ENCODE results near the gene HORMAD2. TPM values are rescaled to one million over a fixed set of nuclear protein-coding genes. Genes with fewer than 3 reads are reported as not detected.

The HORMAD2 gene
- total RNA-seq, 4 donors from 2014 or later = not detected

GRCh38 chr22:30175690-30176288 lies 95.5 kb downstream of the HORMAD2 start:
- no peak for ATAC-seq

DNA sequence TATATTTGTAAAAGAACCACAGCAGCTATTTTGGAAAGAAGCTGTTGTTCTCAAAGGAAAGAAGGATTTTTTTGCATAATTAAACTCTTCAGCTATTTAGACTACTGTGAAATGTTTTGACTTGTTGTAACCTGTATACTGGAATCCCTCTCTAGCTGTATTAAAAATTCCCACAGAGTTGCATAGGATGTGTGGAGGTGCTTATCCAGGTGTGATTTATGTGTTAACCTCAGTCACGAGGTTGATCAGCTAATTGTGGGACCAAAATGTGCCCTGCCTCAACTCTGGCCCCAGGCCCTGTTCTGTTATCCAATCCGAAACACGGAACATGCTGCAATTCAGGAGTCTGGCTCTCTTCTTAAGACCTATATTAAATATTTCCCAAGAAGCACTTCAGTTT lies 96.2 kb downstream of the HORMAD2 start:
- TF ChIP-seq POLR2AphosphoS5 (IDR thresholded peaks at IDR 0.05) = no peak
- TF ChIP-seq, protein P1, sequence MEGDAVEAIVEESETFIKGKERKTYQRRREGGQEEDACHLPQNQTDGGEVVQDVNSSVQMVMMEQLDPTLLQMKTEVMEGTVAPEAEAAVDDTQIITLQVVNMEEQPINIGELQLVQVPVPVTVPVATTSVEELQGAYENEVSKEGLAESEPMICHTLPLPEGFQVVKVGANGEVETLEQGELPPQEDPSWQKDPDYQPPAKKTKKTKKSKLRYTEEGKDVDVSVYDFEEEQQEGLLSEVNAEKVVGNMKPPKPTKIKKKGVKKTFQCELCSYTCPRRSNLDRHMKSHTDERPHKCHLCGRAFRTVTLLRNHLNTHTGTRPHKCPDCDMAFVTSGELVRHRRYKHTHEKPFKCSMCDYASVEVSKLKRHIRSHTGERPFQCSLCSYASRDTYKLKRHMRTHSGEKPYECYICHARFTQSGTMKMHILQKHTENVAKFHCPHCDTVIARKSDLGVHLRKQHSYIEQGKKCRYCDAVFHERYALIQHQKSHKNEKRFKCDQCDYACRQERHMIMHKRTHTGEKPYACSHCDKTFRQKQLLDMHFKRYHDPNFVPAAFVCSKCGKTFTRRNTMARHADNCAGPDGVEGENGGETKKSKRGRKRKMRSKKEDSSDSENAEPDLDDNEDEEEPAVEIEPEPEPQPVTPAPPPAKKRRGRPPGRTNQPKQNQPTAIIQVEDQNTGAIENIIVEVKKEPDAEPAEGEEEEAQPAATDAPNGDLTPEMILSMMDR (IDR thresholded peaks at IDR 0.05) = no peak
- no peak for TF ChIP-seq POLR2A (IDR thresholded peaks at IDR 0.05)
- TF ChIP-seq EP300 (IDR thresholded peaks at IDR 0.05) = no peak
- H3K4me3 ChIP-seq = no peak overlapping the region
- H3K27ac ChIP-seq = no peak overlapping the region
- no peaks in the 10 kb centered on the region for H3K36me3 ChIP-seq
- no peak for ATAC-seq
- peaks cover 0 to 8% (median 0%) of the 10 kb centered on the region in 3 donors for H3K4me1 ChIP-seq
- WGBS, 2 donors (ENCODE audit: low coverage in 1 of 2) = 60 to 89% methylated on average over 3 of the region's 3 CpGs
- H3K27me3 ChIP-seq = peaks cover 3% of the 10 kb centered on the region
- H3K9me3 ChIP-seq = no peaks in the 10 kb centered on the region

More at GRCh38 chr22:30175690-30176288, 95.5 kb downstream of the HORMAD2 start:
- TF ChIP-seq EP300 (IDR thresholded peaks at IDR 0.05) = no peak
- H3K4me3 ChIP-seq = no peak overlapping the region
- no peak overlapping the region for H3K27ac ChIP-seq
- H3K9me3 ChIP-seq = no peaks in the 10 kb centered on the region
- H3K36me3 ChIP-seq = no peaks in the 10 kb centered on the region
- peaks cover under 1% of the 10 kb centered on the region for H3K27me3 ChIP-seq
- WGBS, 2 donors (ENCODE audit: low coverage in 1 of 2) = 33% methylated on average over 1 of the region's 1 CpG; no CpG with 5 or more reads in 1 of the 2 donors
- H3K4me1 ChIP-seq = peaks cover 0 to 8% (median 0%) of the 10 kb centered on the region in 3 donors

DNA sequence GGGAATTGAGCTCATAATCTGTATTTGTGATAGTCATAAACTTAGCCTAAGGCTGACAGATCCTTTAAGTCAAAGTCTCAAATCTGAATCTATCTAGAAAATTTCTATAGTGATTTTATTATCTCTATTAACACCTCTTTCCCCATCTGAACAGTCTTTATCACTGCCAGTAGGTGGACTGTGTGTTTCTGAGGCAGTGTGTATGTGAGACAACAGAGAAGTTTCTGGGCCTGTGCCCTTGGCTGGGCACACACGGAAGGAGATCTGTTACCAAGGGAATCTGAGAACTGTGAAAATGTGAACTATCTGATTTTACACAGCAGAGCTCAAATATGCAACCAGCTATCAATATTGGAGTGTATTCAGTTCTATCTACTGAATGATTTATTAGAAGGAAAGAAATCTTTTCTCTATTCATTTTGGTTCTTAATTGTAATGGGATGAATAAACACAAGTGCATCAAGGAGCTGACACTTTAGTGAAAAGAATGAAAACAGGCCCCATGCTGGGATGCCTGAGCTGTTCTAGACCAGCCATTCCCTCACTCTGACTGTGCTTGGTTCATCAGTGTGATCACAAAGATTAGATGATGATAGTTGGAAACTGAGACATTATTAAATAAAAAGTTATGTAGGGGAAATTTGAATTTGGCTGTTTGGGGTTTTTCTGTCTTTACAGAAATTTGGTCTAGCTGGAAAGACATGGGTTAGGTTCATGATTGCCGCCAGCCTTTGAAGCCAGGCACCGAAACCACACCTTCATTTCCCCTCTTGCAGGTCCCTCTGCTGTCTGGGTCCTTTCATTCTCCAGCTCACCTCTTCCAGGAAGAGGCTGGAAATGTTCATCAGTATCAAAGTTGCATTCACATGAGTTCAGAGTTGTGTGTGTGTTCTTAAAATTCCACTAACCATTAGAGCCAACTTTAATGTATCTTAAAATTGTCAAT lies 98.2 kb downstream of the HORMAD2 start:
- no peaks in the 10 kb centered on the region for H3K36me3 ChIP-seq
- WGBS, 2 donors (ENCODE audit: low coverage in 1 of 2) = 86 to 93% methylated on average over 2 to 3 of the region's 3 CpGs
- ATAC-seq = no peak
- H3K27ac ChIP-seq = no peak overlapping the region
- H3K27me3 ChIP-seq = peaks cover 17% of the 10 kb centered on the region
- no peak overlapping the region for H3K4me3 ChIP-seq
- H3K4me1 ChIP-seq = peaks cover 0 to 8% (median 0%) of the 10 kb centered on the region in 3 donors
- TF ChIP-seq EP300 (IDR thresholded peaks at IDR 0.05) = no peak
- no peak for TF ChIP-seq POLR2A (IDR thresholded peaks at IDR 0.05)
- TF ChIP-seq, protein P1 (IDR thresholded peaks at IDR 0.05) = no peak
- TF ChIP-seq POLR2AphosphoS5 (IDR thresholded peaks at IDR 0.05) = no peak
- no peaks in the 10 kb centered on the region for H3K9me3 ChIP-seq

DNA sequence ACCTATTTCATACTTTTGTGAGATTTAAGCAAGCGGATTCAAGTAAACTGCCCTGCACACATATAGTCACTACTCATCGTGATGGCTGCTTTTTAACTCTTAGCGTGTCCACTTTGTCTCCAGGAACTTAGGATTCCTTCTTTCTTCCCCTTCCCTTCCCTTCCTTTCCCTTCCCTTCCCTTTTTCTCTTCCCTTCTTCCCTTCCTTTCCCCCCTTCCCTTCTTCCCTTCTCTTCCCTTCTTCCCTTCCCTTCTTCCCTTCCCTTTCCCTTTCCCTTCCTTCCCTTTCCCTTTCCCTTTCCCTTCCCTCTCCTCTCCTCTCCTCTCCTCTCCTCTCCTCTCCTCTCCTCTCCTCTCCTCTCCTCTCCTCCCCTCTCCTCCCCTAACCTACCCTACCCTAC lies 100.4 kb downstream of the HORMAD2 start:
- H3K27ac ChIP-seq = no peak overlapping the region
- H3K4me3 ChIP-seq = no peak overlapping the region
- peaks cover 0 to 5% (median 0%) of the 10 kb centered on the region in 3 donors for H3K4me1 ChIP-seq
- ATAC-seq = no peak
- WGBS, 2 donors (ENCODE audit: low coverage in 1 of 2) = 94 to 95% methylated on average over 3 of the region's 3 CpGs
- no peaks in the 10 kb centered on the region for H3K9me3 ChIP-seq
- H3K36me3 ChIP-seq = no peaks in the 10 kb centered on the region
- TF ChIP-seq EP300 (IDR thresholded peaks at IDR 0.05) (no peak), POLR2AphosphoS5 (IDR thresholded peaks at IDR 0.05) (no peak), POLR2A (IDR thresholded peaks at IDR 0.05) (no peak)
- TF ChIP-seq, protein P1 (IDR thresholded peaks at IDR 0.05) = no peak
- peaks cover 17% of the 10 kb centered on the region for H3K27me3 ChIP-seq

DNA sequence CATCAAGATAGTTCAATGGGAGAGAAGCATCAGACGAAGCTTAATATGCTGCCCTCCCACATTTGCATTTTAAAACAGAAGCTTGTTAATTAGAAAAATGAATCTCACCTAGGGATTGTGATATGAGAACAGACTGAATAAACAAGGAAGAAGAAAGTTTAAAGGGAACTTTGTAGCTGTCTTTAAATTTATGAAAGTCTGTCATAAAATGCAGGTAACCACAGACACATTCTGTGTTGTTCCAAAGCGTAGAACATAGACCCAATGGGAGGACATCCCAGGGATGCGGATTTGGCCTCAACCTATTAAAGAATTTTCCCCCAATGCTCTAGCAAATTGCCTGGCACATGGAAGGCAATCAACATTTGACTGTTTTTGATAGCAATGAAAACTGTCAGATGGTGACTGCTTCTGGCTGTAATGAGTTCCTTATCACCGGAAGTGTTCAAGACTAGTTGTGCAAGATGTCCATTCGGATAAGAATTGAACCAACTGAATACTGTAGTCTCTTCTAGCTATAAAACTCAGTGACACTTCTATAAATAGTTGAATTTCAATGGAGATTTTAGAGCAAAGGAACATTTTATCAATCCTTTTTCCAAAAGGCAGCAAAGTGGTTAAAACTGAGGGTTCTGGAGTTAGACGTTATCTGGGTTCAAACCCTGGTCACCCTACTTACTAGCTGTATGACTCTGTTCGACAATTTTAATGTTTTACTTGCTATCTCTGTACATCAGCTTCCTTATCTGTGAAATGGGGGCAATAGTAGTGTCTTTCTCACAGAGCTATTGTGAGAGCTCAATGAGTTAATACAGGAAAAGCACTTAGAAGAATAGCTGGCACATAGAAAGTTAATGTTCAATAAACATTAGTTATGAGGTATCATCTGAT lies 101.4 kb downstream of the HORMAD2 start:
- Histone ChIP-seq H3K4me1 (no peaks in the 10 kb centered on the region), H3K9me3 (no peaks in the 10 kb centered on the region), H3K27me3 (peaks cover 17% of the 10 kb centered on the region), H3K4me3 (no peak overlapping the region), H3K36me3 (no peaks in the 10 kb centered on the region), H3K27ac (no peak overlapping the region)
- TF ChIP-seq, protein P1 (IDR thresholded peaks at IDR 0.05) = no peak
- TF ChIP-seq EP300 (IDR thresholded peaks at IDR 0.05) (no peak), POLR2A (IDR thresholded peaks at IDR 0.05) (no peak), POLR2AphosphoS5 (IDR thresholded peaks at IDR 0.05) (no peak)
- WGBS, 2 donors (ENCODE audit: low coverage in 1 of 2) = 85 to 88% methylated on average over 6 to 7 of the region's 7 CpGs
- no peak for ATAC-seq
